K562 (cell line): ENCODE measurements around the gene DCTN2. TPM values are rescaled to one million over a fixed set of nuclear protein-coding genes. Genes with fewer than 3 reads are reported as not detected.

Source experiments
- microRNA counts: library from miRNA; unstranded; fragments of <30 nt; microRNA quantifications from one replicate; lab custom pipeline; 2016
- microRNA-seq: library from miRNA; unstranded; fragments of <30 nt; microRNA quantifications from one replicate; pipeline ENCODE4, GENCODE V29; 2018; ENCODE audit warnings: borderline microRNAs expressed
- polyA plus RNA-seq, 8 experiments: library from polyadenylated mRNA; depleted of rRNA in 4 of 8; stranded (reverse) in 5 of 8; unstranded in 3 of 8; fragments of >200 nt; fragmentation: Nextera tagmentation in 2 of 8; fragmentation: Illumina TruSeq in 1 of 8; extraction: Ambion mirVana in 2 of 8; extraction: Trizol in 1 of 8; gene quantifications; 2 replicates each; pipeline versions ENCODE4 v1.2.1 to v1.2.3, GENCODE V29; 2011 to 2014; ENCODE audit warnings: inconsistent platforms in 1 of 8, missing spikeins in 1 of 8
- small RNA-seq: library from RNA; depleted of rRNA; stranded (forward); fragments of <200 nt; gene quantifications from one replicate; pipeline ENCODE3, GENCODE V24; 2014
- total RNA-seq, 7 experiments: library from RNA; depleted of rRNA in 6 of 7; stranded (reverse); fragments of >200 nt in 6 of 7; fragmentation: Illumina TruSeq in 2 of 7; extraction: Trizol in 2 of 7; gene quantifications; 2 replicates each; pipeline versions ENCODE4 v1.2.1 to v1.2.3, GENCODE V29; 2011 to 2021; ENCODE audit warnings: low replicate concordance in 1 of 7

DCTN2 gene
- total and polyA plus RNA-seq, 9 of the 15 experiments (the other 6 are each of a cell fraction or from before 2014, with no cell fraction given) = 43.6 to 270 (median 125) TPM

MicroRNAs encoded within 50 kb of the gene (microRNA counts, 767-probe panel; counts per million panel counts)
- microRNA hsa-miR-616-3p (lab: Ali Mortazavi, UCI) = 1,779 counts per million, percentile 46 among the panel's probes with 10 or more counts

Small RNA genes lying within 50 kb of the gene (microRNA-seq; reads per million reads assigned to microRNA genes)
- gene MIR616 = 6.6 reads per million, percentile 51 among the genes with 10 or more reads in this experiment
- 0.55 reads per million for gene MIR6758

Small RNA genes lying within 50 kb of the gene (small RNA-seq; reads per million reads assigned to genes)
- 0.37 reads per million, percentile 6 among the genes with 10 or more reads in this experiment for gene MIR616

Other genes starting within 250 kb of the DCTN2 start
Only the 7 nearest of the 22 such genes appear.
- gene MARS1, start 59.1 kb downstream of the DCTN2 start, total RNA-seq (2014; rRNA removed) = 231 and 232 TPM in 2 replicates
- gene MARS1, start 59.1 kb downstream of the DCTN2 start, total RNA-seq (2014; rRNA removed; fragmentation: Illumina TruSeq; extraction: Trizol) = 220 and 245 TPM in 2 replicates
- 158 and 169 TPM in 2 replicates for gene MARS1, start 59.1 kb downstream of the DCTN2 start, total RNA-seq (2015; rRNA removed; fragmentation: Illumina TruSeq; extraction: Trizol)
- 339 and 382 TPM in 2 replicates for gene MARS1, start 59.1 kb downstream of the DCTN2 start, total RNA-seq (2021)
- gene MARS1, start 59.1 kb downstream of the DCTN2 start, polyA plus RNA-seq (2011; rRNA removed) = 145 and 271 TPM in 2 replicates
- gene MARS1, start 59.1 kb downstream of the DCTN2 start, polyA plus RNA-seq (2014; fragmentation: Illumina TruSeq; extraction: Trizol) = 298 and 362 TPM in 2 replicates
- gene MARS1, start 59.1 kb downstream of the DCTN2 start, polyA plus RNA-seq (2014; fragmentation: Nextera tagmentation; extraction: Ambion mirVana) = 100 to 1,000 TPM; 117 to 168 TPM
- gene MARS1, start 59.1 kb downstream of the DCTN2 start, polyA plus RNA-seq (2014; rRNA removed) = 221 and 229 TPM in 2 replicates
- 68.2 and 89.9 TPM in 2 replicates for gene DDIT3, start 26.7 kb downstream of the DCTN2 start, total RNA-seq (2014; rRNA removed)
- 89.6 and 104 TPM in 2 replicates for gene DDIT3, start 26.7 kb downstream of the DCTN2 start, total RNA-seq (2014; rRNA removed; fragmentation: Illumina TruSeq; extraction: Trizol)
- 53.7 and 59.1 TPM in 2 replicates for gene DDIT3, start 26.7 kb downstream of the DCTN2 start, total RNA-seq (2015; rRNA removed; fragmentation: Illumina TruSeq; extraction: Trizol)
- gene DDIT3, start 26.7 kb downstream of the DCTN2 start, total RNA-seq (2021) = 56.8 and 61.8 TPM in 2 replicates
- 99.0 and 118 TPM in 2 replicates for gene DDIT3, start 26.7 kb downstream of the DCTN2 start, polyA plus RNA-seq (2011; rRNA removed)
- 83.9 and 103 TPM in 2 replicates for gene DDIT3, start 26.7 kb downstream of the DCTN2 start, polyA plus RNA-seq (2014; fragmentation: Illumina TruSeq; extraction: Trizol)
- gene DDIT3, start 26.7 kb downstream of the DCTN2 start, polyA plus RNA-seq (2014; fragmentation: Nextera tagmentation; extraction: Ambion mirVana) = 100 to 1,000 TPM; 254 to 272 TPM
- gene DDIT3, start 26.7 kb downstream of the DCTN2 start, polyA plus RNA-seq (2014; rRNA removed) = 87.2 and 127 TPM in 2 replicates
- 4.7 and 6.3 TPM in 2 replicates for gene MBD6, start 24.4 kb downstream of the DCTN2 start, total RNA-seq (2014; rRNA removed)
- 2.7 and 3.8 TPM in 2 replicates for gene MBD6, start 24.4 kb downstream of the DCTN2 start, total RNA-seq (2014; rRNA removed; fragmentation: Illumina TruSeq; extraction: Trizol)
- gene MBD6, start 24.4 kb downstream of the DCTN2 start, total RNA-seq (2015; rRNA removed; fragmentation: Illumina TruSeq; extraction: Trizol) = 3.6 and 6.1 TPM in 2 replicates
- 46.6 and 54.8 TPM in 2 replicates for gene MBD6, start 24.4 kb downstream of the DCTN2 start, total RNA-seq (2021)
- 2.0 and 6.8 TPM in 2 replicates for gene MBD6, start 24.4 kb downstream of the DCTN2 start, polyA plus RNA-seq (2011; rRNA removed)
- gene MBD6, start 24.4 kb downstream of the DCTN2 start, polyA plus RNA-seq (2014; fragmentation: Illumina TruSeq; extraction: Trizol) = 14.1 and 20.3 TPM in 2 replicates
- 1 to 10 TPM; 2.6 to 2.9 TPM for gene MBD6, start 24.4 kb downstream of the DCTN2 start, polyA plus RNA-seq (2014; fragmentation: Nextera tagmentation; extraction: Ambion mirVana)
- 12.2 and 19.8 TPM in 2 replicates for gene MBD6, start 24.4 kb downstream of the DCTN2 start, polyA plus RNA-seq (2014; rRNA removed)
- 5.9 and 7.1 TPM in 2 replicates for gene KIF5A, start 2.9 kb upstream of the DCTN2 start, total RNA-seq (2014; rRNA removed)
- 7.3 and 8.0 TPM in 2 replicates for gene KIF5A, start 2.9 kb upstream of the DCTN2 start, total RNA-seq (2014; rRNA removed; fragmentation: Illumina TruSeq; extraction: Trizol)
- gene KIF5A, start 2.9 kb upstream of the DCTN2 start, total RNA-seq (2015; rRNA removed; fragmentation: Illumina TruSeq; extraction: Trizol) = 4.3 and 4.5 TPM in 2 replicates
- 14.2 and 17.7 TPM in 2 replicates for gene KIF5A, start 2.9 kb upstream of the DCTN2 start, total RNA-seq (2021)
- gene KIF5A, start 2.9 kb upstream of the DCTN2 start, polyA plus RNA-seq (2011; rRNA removed) = 16.0 and 19.3 TPM in 2 replicates
- gene KIF5A, start 2.9 kb upstream of the DCTN2 start, polyA plus RNA-seq (2014; fragmentation: Illumina TruSeq; extraction: Trizol) = 16.0 and 16.1 TPM in 2 replicates
- gene KIF5A, start 2.9 kb upstream of the DCTN2 start, polyA plus RNA-seq (2014; fragmentation: Nextera tagmentation; extraction: Ambion mirVana) = 1 to 10 TPM; 3.4 to 5.3 TPM
- 15.8 and 17.7 TPM in 2 replicates for gene KIF5A, start 2.9 kb upstream of the DCTN2 start, polyA plus RNA-seq (2014; rRNA removed)
- 13.8 and 20.7 TPM in 2 replicates for gene PIP4K2C, start 44.0 kb upstream of the DCTN2 start, total RNA-seq (2014; rRNA removed)
- 18.3 and 19.9 TPM in 2 replicates for gene PIP4K2C, start 44.0 kb upstream of the DCTN2 start, total RNA-seq (2014; rRNA removed; fragmentation: Illumina TruSeq; extraction: Trizol)
- 18.0 and 22.3 TPM in 2 replicates for gene PIP4K2C, start 44.0 kb upstream of the DCTN2 start, total RNA-seq (2015; rRNA removed; fragmentation: Illumina TruSeq; extraction: Trizol)
- 28.8 and 29.3 TPM in 2 replicates for gene PIP4K2C, start 44.0 kb upstream of the DCTN2 start, total RNA-seq (2021)
- 31.3 and 31.4 TPM in 2 replicates for gene PIP4K2C, start 44.0 kb upstream of the DCTN2 start, polyA plus RNA-seq (2011; rRNA removed)
- 39.5 and 41.4 TPM in 2 replicates for gene PIP4K2C, start 44.0 kb upstream of the DCTN2 start, polyA plus RNA-seq (2014; fragmentation: Illumina TruSeq; extraction: Trizol)
- gene PIP4K2C, start 44.0 kb upstream of the DCTN2 start, polyA plus RNA-seq (2014; fragmentation: Nextera tagmentation; extraction: Ambion mirVana) = 10 to 100 TPM in 1 of 2 experiments, 1 to 10 TPM in 1; 9.0 to 10.8 TPM
- gene PIP4K2C, start 44.0 kb upstream of the DCTN2 start, polyA plus RNA-seq (2014; rRNA removed) = 18.5 and 25.8 TPM in 2 replicates
- gene DTX3, start 57.6 kb upstream of the DCTN2 start, total RNA-seq (2014; rRNA removed) = not detected in 2 replicates
- gene DTX3, start 57.6 kb upstream of the DCTN2 start, total RNA-seq (2014; rRNA removed; fragmentation: Illumina TruSeq; extraction: Trizol) = not detected in 2 replicates
- not detected in 2 replicates for gene DTX3, start 57.6 kb upstream of the DCTN2 start, total RNA-seq (2015; rRNA removed; fragmentation: Illumina TruSeq; extraction: Trizol)
- gene DTX3, start 57.6 kb upstream of the DCTN2 start, total RNA-seq (2021) = 0.09 TPM in 1 of 2 replicates, not detected in the other
- gene DTX3, start 57.6 kb upstream of the DCTN2 start, polyA plus RNA-seq (2011; rRNA removed) = 0.15 TPM in 1 of 2 replicates, not detected in the other
- gene DTX3, start 57.6 kb upstream of the DCTN2 start, polyA plus RNA-seq (2014; fragmentation: Illumina TruSeq; extraction: Trizol) = not detected in 2 replicates
- gene DTX3, start 57.6 kb upstream of the DCTN2 start, polyA plus RNA-seq (2014; fragmentation: Nextera tagmentation; extraction: Ambion mirVana) = under 1 TPM; 0.03 to 0.06 TPM
- gene DTX3, start 57.6 kb upstream of the DCTN2 start, polyA plus RNA-seq (2014; rRNA removed) = not detected in 2 replicates
- 11.6 and 18.6 TPM in 2 replicates for gene ARHGEF25, start 64.2 kb upstream of the DCTN2 start, total RNA-seq (2014; rRNA removed)
- 7.5 and 9.2 TPM in 2 replicates for gene ARHGEF25, start 64.2 kb upstream of the DCTN2 start, total RNA-seq (2014; rRNA removed; fragmentation: Illumina TruSeq; extraction: Trizol)
- gene ARHGEF25, start 64.2 kb upstream of the DCTN2 start, total RNA-seq (2015; rRNA removed; fragmentation: Illumina TruSeq; extraction: Trizol) = 4.9 and 6.1 TPM in 2 replicates
- gene ARHGEF25, start 64.2 kb upstream of the DCTN2 start, total RNA-seq (2021) = 13.6 and 15.0 TPM in 2 replicates
- 13.3 and 18.1 TPM in 2 replicates for gene ARHGEF25, start 64.2 kb upstream of the DCTN2 start, polyA plus RNA-seq (2011; rRNA removed)
- 14.1 and 14.9 TPM in 2 replicates for gene ARHGEF25, start 64.2 kb upstream of the DCTN2 start, polyA plus RNA-seq (2014; fragmentation: Illumina TruSeq; extraction: Trizol)
- gene ARHGEF25, start 64.2 kb upstream of the DCTN2 start, polyA plus RNA-seq (2014; fragmentation: Nextera tagmentation; extraction: Ambion mirVana) = 1 to 10 TPM in 1 of 2 experiments, under 1 TPM in 1; 0.13 to 1.4 TPM
- gene ARHGEF25, start 64.2 kb upstream of the DCTN2 start, polyA plus RNA-seq (2014; rRNA removed) = 16.0 and 17.3 TPM in 2 replicates